HPDE6-E6E7 (cell line): ENCODE data around the gene MAMLD1.

Experiments used
- DNase-seq: peaks from one replicate; pipeline ENCODE4 v3.0.0; 2011; ENCODE audit warnings: missing footprints; ENCODE audit errors: extremely low spot score

Gene MAMLD1

GRCh38 chrX:150357790-150358189 lies 5.3 kb upstream of the MAMLD1 start:
- no peak for DNase-seq

- no peak for DNase-seq
These were observed 4.5 kb upstream of the MAMLD1 start for GRCh38 chrX:150358651-150359050.

GRCh38 chrX:150360331-150360730 lies 2.8 kb upstream of the MAMLD1 start:
- no peak for DNase-seq

- no peak for DNase-seq
These were observed 1.9 kb upstream of the MAMLD1 start for GRCh38 chrX:150361070-150361776.

GRCh38 chrX:150361777-150362351 lies 1.3 kb upstream of the MAMLD1 start:
- DNase-seq = no peak

- no peak for DNase-seq
These were observed 637 bp downstream of the MAMLD1 start for GRCh38 chrX:150363561-150364346.

- no peak for DNase-seq
These were observed 1.4 kb downstream of the MAMLD1 start for GRCh38 chrX:150364347-150365050.

- DNase-seq = no peak
These were observed 2.2 kb downstream of the MAMLD1 start for GRCh38 chrX:150365051-150365989.

GRCh38 chrX:150365990-150366911 lies 3.1 kb downstream of the MAMLD1 start:
- no peak for DNase-seq

GRCh38 chrX:150366951-150367545 lies 3.9 kb downstream of the MAMLD1 start:
- DNase-seq = no peak

- no peak for DNase-seq
These were observed 7.6 kb downstream of the MAMLD1 start for GRCh38 chrX:150370589-150371312.

- no peak for DNase-seq
These were observed 8.8 kb downstream of the MAMLD1 start for GRCh38 chrX:150371877-150372276.

GRCh38 chrX:150372280-150372679 lies 9.2 kb downstream of the MAMLD1 start:
- DNase-seq = no peak

GRCh38 chrX:150372756-150373155 lies 9.6 kb downstream of the MAMLD1 start:
- no peak for DNase-seq

GRCh38 chrX:150375243-150375770 lies 12.2 kb downstream of the MAMLD1 start:
- no peak for DNase-seq

- DNase-seq = no peak
These were observed 13.9 kb downstream of the MAMLD1 start for GRCh38 chrX:150377005-150377404.

GRCh38 chrX:150405006-150405405 lies 41.9 kb downstream of the MAMLD1 start:
- no peak for DNase-seq

- DNase-seq = no peak
These were observed 42.5 kb downstream of the MAMLD1 start for GRCh38 chrX:150405576-150405975.

GRCh38 chrX:150406596-150406995 lies 43.5 kb downstream of the MAMLD1 start:
- no peak for DNase-seq
